Thoracic aorta (tissue), 2 donors: ENCODE data around the gene ZC3H18. TPM values are rescaled to one million over a fixed set of nuclear protein-coding genes. Genes with fewer than 3 reads are reported as not detected.

ENCODE experiments used
- ATAC-seq: fragments of 150-250 bp; one replicate; pipeline ENCODE4 v1.8.0; 2017; ENCODE audit warnings: low read depth; ENCODE audit not compliant: insufficient number of reproducible peaks, low FRiP score
- DNase-seq: peaks from one replicate; pipeline ENCODE4 v3.0.0-alpha.2; 2020; ENCODE audit warnings: low spot score
- H3K27ac ChIP-seq, 2 donors: fragments of 200-600 bp; sonication (generic); 1 replicate in 1 of 2; 2 replicates in 1 of 2; pipeline ENCODE4 v1.5.1; 2016; ENCODE audit warnings: mild to moderate bottlenecking in 2 of 2, moderate library complexity in 2 of 2
- H3K27me3 ChIP-seq: fragments of 200-600 bp; sonication (generic); replicated peaks from 2 replicates; pipeline ENCODE4 v1.6.0; 2016; ENCODE audit warnings: mild to moderate bottlenecking; ENCODE audit not compliant: insufficient read depth
- H3K36me3 ChIP-seq: fragments of 200-600 bp; sonication (generic); one replicate; pipeline ENCODE4 v1.5.1; 2016
- H3K4me1 ChIP-seq, 2 donors: fragments of 200-600 bp; sonication (generic); 1 replicate in 1 of 2; 2 replicates in 1 of 2; pipeline versions ENCODE4 v1.5.1 to v1.6.0; 2016; ENCODE audit warnings: low read depth in 2 of 2, mild to moderate bottlenecking in 1 of 2; ENCODE audit not compliant: control insufficient read depth in 1 of 2
- H3K4me3 ChIP-seq: fragments of 200-600 bp; sonication (generic); 2 replicates; pipeline ENCODE4 v1.5.1; 2016; ENCODE audit warnings: mild to moderate bottlenecking
- H3K9me3 ChIP-seq: fragments of 200-600 bp; sonication (generic); 2 replicates; pipeline ENCODE4 v1.5.1; 2016
- CTCF ChIP-seq: fragments of 200-600 bp; sonication (generic); IDR thresholded peaks from one replicate; pipeline ENCODE4 v1.5.1; 2019; ENCODE audit warnings: antibody characterized with exemption
- total RNA-seq, 2 donors: library from RNA; depleted of rRNA; stranded (reverse); fragments of >200 nt; gene quantifications; one replicate each; pipeline versions ENCODE4 v1.1.0 to v1.2.3, GENCODE V29; 2016

ZC3H18 gene
- total RNA-seq, 2 donors from 2014 or later = 21.8 to 30.3 TPM

- no peaks in the 10 kb centered on the region for H3K27me3 ChIP-seq
- H3K4me3 ChIP-seq = no peak overlapping the region
- peaks cover 7 to 13% of the 10 kb centered on the region in 2 donors for H3K4me1 ChIP-seq
- peaks cover 19% of the 10 kb centered on the region for H3K36me3 ChIP-seq
- ATAC-seq (no peak), DNase-seq (no peak)
- TF ChIP-seq CTCF = no peak
- no peaks in the 10 kb centered on the region for H3K9me3 ChIP-seq
- H3K27ac ChIP-seq = no peak overlapping the region
Observed at GRCh38 chr16:88654363-88655052, 84.3 kb downstream of the ZC3H18 start.

GRCh38 chr16:88655053-88655732 lies 85.0 kb downstream of the ZC3H18 start:
- Histone ChIP-seq H3K9me3 (no peaks in the 10 kb centered on the region), H3K27me3 (no peaks in the 10 kb centered on the region), H3K27ac (no peak overlapping the region), H3K36me3 (peaks cover 19% of the 10 kb centered on the region), H3K4me1 (peaks cover 6 to 7% of the 10 kb centered on the region in 2 donors), H3K4me3 (no peak overlapping the region)
- ATAC-seq = no peak
- no peak for DNase-seq
- no peak for TF ChIP-seq CTCF

DNA sequence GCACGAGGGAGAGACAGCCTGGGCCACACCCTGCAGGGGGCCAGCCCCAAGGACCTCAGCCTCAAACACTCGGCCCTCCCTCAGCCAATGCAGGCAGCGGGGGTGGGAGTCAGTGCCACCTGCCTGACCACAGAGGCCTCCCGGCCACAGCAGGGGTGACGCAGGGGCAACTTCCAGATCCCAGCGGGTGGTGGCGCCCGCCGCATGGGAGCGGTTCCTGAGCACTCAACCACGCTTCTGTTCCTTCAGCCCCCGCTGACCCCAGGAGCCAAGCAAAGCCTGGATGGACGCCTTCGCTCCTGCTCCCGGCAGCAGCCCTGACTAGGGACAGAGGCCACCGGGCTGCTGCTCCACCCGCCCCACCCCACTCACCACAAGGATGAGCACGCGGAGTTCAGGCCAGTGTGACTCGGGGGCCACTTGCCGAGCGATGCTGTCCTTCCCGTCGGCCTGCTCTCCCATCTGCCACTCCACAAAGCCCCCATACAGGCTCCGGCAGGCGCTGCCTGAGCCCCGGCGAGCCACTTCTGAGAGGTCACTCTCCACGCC lies 85.6 kb downstream of the ZC3H18 start:
- Histone ChIP-seq H3K4me1 (peaks cover 6 to 7% of the 10 kb centered on the region in 2 donors), H3K27ac (no peak overlapping the region), H3K36me3 (peaks cover 19% of the 10 kb centered on the region), H3K9me3 (no peaks in the 10 kb centered on the region), H3K27me3 (no peaks in the 10 kb centered on the region), H3K4me3 (no peak overlapping the region)
- TF ChIP-seq CTCF = no peak
- no peak for DNase-seq
- no peak for ATAC-seq

DNA sequence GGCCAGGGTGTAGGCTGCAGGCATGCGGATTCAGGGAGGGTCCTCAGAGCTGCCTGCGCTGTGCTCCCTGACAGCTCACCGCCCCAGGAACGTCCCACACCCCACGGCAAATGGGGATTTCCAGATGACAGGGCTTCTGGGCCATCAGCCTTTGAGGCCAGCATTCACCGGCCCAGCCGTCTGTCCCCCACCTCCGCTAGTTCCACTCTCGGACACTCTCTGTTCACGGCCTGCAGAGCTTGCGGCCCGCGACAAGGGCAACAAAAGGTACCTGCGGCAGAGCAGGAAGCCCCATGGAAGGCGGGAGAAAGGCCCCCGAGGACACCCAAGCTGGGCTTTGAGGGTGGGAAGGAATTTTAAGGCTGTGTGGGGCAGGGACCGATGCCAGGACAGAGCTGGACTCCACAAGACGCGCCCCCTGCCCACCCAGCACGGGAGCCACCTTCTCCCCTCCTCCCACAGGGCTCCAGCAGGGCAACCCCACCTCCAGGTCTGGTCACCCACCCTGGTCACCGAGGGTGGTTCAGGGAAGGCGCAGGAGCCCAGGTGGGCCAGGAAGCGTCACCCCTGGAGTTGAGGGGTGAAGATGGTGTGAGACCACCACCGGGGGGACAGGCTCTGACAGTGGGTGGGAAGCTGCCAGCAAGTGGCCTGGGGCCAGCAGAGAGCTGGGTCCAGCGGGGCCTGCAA lies 86.2 kb downstream of the ZC3H18 start:
- no peak for TF ChIP-seq CTCF
- ATAC-seq (no peak), DNase-seq (no peak)
- Histone ChIP-seq H3K27me3 (no peaks in the 10 kb centered on the region), H3K36me3 (peaks cover 19% of the 10 kb centered on the region), H3K27ac (no peak overlapping the region), H3K4me1 (peaks cover under 1 to 3% of the 10 kb centered on the region in 2 donors), H3K9me3 (no peaks in the 10 kb centered on the region), H3K4me3 (no peak overlapping the region)

GRCh38 chr16:88657371-88657770 lies 87.2 kb downstream of the ZC3H18 start:
- Histone ChIP-seq H3K4me1 (peaks cover 0 to 6% of the 10 kb centered on the region in 2 donors), H3K36me3 (peaks cover 19% of the 10 kb centered on the region), H3K9me3 (no peaks in the 10 kb centered on the region), H3K4me3 (no peak overlapping the region), H3K27ac (no peak overlapping the region), H3K27me3 (no peaks in the 10 kb centered on the region)
- DNase-seq = no peak
- no peak for ATAC-seq
- no peak for TF ChIP-seq CTCF
